Erythroblast (primary cell): ENCODE data around the gene SEC14L6.

Source experiments
- GATA1 ChIP-seq: IDR thresholded peaks from 2 replicates; pipeline ENCODE4 v1.6.1; 2011; ENCODE audit warnings: low read depth, mild to moderate bottlenecking, control low read depth, low read length, moderate library complexity
- POLR2A ChIP-seq: IDR thresholded peaks from 2 replicates; pipeline ENCODE4 v1.6.1; 2011; ENCODE audit warnings: mild to moderate bottlenecking, low read length

- TF ChIP-seq POLR2A (no peak), GATA1 (no peak)
These were observed 18.8 kb upstream of the SEC14L6 start for GRCh38 chr22:30565341-30565740.
